SJCRH30 (cell line): ENCODE results near the gene KIF24. TPM values are rescaled to one million over a fixed set of nuclear protein-coding genes. Genes with fewer than 3 reads are reported as not detected.
"Not testable (repeated sequence)": the region's sequence is repeated elsewhere in the genome, so short reads cannot be mapped to it uniquely, and the experiment has no call there.

Source experiments
- DNase-seq, 2 experiments: peaks; one replicate each; pipeline ENCODE4 v3.0.0-alpha.2; 2015 to 2020
- H3K27ac ChIP-seq: fragments of 250-450 bp; sonication (Bioruptor Pico); 2 replicates; pipeline ENCODE4 v1.5.1; 2020; ENCODE audit warnings: mild to moderate bottlenecking, moderate library complexity
- H3K27me3 ChIP-seq: fragments of 250-450 bp; sonication (Bioruptor Pico); 2 replicates; pipeline ENCODE4 v1.5.1; 2020; ENCODE audit warnings: mild to moderate bottlenecking, moderate library complexity
- H3K36me3 ChIP-seq: fragments of 250-450 bp; sonication (Bioruptor Pico); 2 replicates; pipeline ENCODE4 v1.5.1; 2020; ENCODE audit warnings: mild to moderate bottlenecking, moderate library complexity
- H3K4me1 ChIP-seq: fragments of 250-450 bp; sonication (Bioruptor Pico); 2 replicates; pipeline ENCODE4 v1.5.1; 2020; ENCODE audit warnings: mild to moderate bottlenecking, moderate library complexity
- H3K4me3 ChIP-seq: fragments of 250-450 bp; sonication (Bioruptor Pico); 2 replicates; pipeline ENCODE4 v1.5.1; 2020; ENCODE audit warnings: mild to moderate bottlenecking, moderate library complexity
- H3K9me3 ChIP-seq: fragments of 250-450 bp; sonication (Bioruptor Pico); replicated peaks from 2 replicates; pipeline ENCODE4 v1.5.1; 2020; ENCODE audit warnings: mild to moderate bottlenecking, moderate library complexity
- total RNA-seq: library from RNA; depleted of rRNA; stranded (reverse); fragments of >200 nt; shearing (Covaris generic); gene quantifications from 2 replicates; pipeline ENCODE4 v1.2.3, GENCODE V29; 2014

The KIF24 gene
- total RNA-seq, 1 experiment from 2014 or later: 6.8 TPM

DNA sequence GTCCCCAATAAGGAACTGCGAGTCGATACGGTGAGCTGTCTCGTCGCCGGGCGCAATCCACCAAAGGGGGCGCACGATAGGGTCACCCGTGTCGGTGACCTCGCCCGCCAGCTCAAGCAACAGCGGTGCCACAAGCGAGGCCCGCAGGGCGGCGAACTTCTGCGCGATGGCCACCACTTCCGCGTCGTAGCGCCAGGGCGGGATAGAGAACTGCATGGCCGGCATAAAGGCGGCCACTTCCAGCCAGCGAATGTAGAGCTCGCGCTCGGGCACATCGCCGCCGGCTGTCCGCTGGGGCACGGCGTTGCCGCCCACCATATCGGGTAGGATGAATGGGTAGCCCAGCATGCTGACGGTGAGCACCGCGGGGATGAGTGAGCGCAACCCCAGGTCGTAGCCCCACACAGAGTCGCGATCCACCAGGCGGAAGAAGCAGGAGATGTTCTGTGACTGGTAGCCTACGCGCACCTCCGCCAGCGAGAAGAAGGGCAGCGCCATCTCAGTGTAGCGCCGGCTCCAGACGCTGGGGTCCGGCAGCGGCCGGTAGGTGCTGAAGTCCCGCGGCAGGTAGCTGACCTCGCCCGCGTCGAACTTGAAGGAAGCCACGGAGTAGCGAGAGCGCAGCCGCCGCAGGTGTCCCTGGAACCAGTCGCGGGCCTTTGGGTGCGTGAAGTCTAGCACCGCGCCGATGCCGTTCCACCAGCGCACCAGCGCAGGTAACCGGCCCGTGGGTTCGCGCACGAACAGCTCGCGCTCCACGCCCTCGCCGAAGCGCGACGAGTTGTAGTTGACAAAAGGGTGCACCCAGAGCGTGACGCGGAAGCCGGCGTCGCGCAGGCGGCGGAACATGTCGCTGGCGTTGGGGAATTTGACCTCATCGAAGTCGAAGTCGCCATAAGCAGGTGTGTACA, 42.2 kb upstream of the KIF24 start:
- no peak for DNase-seq
- H3K27me3 ChIP-seq: no peaks in the 10 kb centered on the region
- no peak overlapping the region for H3K4me3 ChIP-seq

DNA sequence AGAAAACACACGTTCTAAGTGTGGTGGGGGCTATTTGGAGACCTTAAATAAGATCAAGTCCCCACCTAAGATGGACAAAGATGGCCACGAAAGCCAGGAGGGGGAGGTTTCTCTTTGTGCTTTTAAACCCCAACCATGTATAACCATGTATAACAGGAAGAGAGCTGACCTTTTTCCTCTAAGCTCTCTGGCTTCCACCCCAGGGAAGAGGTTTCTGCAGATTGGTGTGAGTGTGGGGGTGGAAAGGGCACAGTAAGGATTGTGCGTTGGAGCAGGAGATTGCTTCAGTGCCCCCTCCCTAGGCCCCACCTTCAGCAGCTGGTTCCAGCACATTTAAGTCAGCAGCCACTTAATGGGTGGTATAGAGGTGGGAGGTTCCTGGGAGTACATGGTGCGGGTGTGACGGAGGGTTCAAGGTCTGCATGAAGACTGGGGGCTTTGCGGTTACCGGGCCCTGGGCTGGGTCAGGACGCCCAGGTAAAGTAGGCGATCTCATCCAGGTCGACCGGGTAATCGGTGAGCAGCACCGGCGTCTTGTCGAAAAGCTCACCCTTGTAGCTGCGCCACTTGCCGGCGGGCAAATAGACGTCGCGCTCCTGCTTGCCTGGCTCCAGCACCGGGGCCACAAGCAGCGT, 41.4 kb upstream of the KIF24 start:
- Histone ChIP-seq H3K27me3 (no peaks in the 10 kb centered on the region), H3K4me1 (peaks cover 7% of the 10 kb centered on the region), H3K4me3 (no peak overlapping the region), H3K9me3 (no peaks in the 10 kb centered on the region; the same call in 1 of the 2 replicates), H3K36me3 (no peaks in the 10 kb centered on the region), H3K27ac (no peak overlapping the region)
- DNase-seq: no peak

More for the DNA sequence above, 42.2 kb upstream of the KIF24 start:
- Histone ChIP-seq H3K27ac (no peak overlapping the region), H3K4me1 (peaks cover 11% of the 10 kb centered on the region), H3K9me3 (no peaks in the 10 kb centered on the region; the same call in 1 of the 2 replicates), H3K36me3 (no peaks in the 10 kb centered on the region)

DNA sequence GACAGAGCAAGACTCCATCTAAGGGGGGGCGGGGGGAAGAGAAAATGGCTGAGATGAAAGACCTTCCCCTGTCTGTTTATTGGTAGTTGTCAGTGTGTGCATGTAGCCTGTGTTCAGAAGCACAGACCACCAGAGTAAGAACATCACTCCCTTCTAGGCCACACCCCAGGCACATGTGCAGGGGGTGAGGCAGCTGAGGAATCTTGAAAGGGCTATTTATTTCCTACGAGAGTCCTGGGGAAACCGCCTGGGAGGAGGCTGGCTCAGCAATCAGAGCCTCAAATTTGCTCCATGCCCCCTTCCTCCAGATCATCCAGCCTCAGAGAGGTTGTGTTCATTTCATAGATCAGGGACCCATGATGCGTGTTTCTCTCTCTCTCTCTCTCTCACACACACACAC, 40.6 kb upstream of the KIF24 start:
- no peak overlapping the region for H3K27ac ChIP-seq
- no peak overlapping the region for H3K4me3 ChIP-seq
- no peak for DNase-seq

DNA sequence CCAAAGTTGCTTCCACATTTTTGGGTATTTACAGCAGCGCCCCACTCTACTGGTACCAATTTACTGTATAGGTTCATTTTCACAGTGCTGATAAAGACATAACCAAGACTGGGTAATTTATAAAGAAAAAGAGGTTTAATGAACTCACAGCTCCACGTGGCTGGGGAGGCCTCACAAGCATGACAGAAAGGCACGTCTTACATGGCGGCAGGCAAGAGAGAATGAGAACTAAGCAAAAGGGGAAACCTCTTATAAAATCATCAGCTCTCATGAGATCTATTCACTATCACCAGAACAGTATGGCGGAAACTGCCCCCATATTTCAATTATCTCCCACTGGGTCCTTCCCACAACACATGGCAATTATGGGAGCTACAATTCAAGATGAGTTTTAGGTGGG, 39.7 kb upstream of the KIF24 start:
- not testable (repeated sequence) for H3K4me3 ChIP-seq, H3K36me3 ChIP-seq, H3K27ac ChIP-seq, H3K4me1 ChIP-seq, H3K27me3 ChIP-seq, H3K9me3 ChIP-seq, DNase-seq

More for the DNA sequence above, 40.6 kb upstream of the KIF24 start:
- no peaks in the 10 kb centered on the region for H3K36me3 ChIP-seq
- no peaks in the 10 kb centered on the region; the same call in 1 of the 2 replicates for H3K9me3 ChIP-seq
- H3K27me3 ChIP-seq: no peaks in the 10 kb centered on the region
- H3K4me1 ChIP-seq: no peaks in the 10 kb centered on the region

DNA sequence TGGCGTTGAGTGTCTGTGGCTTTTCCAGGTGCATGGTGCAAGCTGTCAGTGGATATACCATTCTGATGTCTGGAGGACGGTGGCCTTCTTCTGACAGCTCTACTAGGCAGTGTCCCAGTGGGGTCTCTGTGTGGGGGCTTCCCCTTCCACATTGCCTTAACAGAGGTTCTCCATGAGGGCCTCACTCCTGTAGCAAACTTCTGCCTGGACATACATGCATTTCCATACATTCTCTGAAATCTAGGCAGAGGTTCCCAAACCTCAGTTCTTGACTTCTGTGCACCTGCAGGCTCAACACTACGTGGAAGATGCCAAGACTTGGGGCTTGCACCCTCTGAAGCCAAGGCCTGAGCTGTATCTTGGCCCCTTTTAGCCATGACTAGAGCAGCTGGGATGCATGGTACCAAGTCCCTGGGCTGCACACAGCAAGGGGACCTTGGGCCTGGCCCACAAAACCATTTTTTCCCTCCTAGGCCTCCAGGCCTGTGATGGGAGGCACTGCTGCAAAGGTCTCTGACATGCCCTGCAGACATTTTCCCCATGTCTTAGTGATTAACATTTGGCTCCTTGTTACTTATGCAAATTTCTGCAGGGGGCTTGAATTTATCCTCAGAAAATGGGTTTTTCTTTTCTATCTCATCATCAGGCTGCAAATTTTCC, 38.8 kb upstream of the KIF24 start:
- H3K9me3 ChIP-seq, H3K27me3 ChIP-seq, H3K36me3 ChIP-seq, H3K4me1 ChIP-seq, H3K27ac ChIP-seq, DNase-seq, H3K4me3 ChIP-seq: not testable (repeated sequence)

DNA sequence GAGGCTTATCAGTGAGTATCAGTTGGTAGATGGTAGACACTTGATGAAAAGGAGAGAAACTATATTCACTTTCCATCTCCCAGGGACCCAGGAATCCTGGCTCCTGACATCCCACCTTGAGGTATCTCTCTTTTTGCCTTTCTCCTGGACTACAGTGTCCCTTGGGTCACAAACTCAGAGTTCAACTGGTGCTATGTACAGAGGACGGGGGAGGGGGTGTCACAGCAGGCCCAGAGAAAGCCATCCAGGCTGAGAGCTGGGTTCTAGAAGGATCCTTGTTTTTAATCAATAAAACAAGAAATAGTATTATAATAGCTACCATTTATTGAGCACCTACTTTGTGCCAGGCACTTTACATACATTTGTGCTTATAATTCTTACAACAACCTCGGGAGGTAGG, 37.3 kb upstream of the KIF24 start:
- Histone ChIP-seq H3K9me3 (no peaks in the 10 kb centered on the region; the same call in 1 of the 2 replicates), H3K27me3 (no peaks in the 10 kb centered on the region), H3K27ac (no peak overlapping the region), H3K4me3 (no peak overlapping the region), H3K36me3 (no peaks in the 10 kb centered on the region), H3K4me1 (0 out of 2 replicates have a peak, but pooled peaks cover 3% of the 10 kb centered on the region)
- no peak for DNase-seq

DNA sequence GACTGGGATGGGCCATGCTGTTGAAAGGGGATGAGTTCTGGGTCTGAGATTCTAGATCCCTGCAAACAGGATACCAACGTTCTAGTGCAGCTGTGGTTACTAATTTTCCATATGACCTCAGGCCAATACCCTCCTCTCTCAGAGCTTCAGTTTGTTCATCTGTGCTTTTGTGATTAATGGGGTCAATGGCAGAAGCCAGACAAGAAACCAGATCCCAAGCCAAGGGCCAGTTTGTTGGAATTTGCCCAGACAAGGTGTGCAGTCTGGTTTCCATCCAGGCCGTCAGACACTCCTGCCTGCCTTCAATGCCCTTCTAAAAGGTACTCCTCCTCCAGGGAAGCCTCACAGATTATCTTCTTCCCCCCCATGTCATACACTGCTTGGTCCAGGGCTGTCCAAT, 36.2 kb upstream of the KIF24 start:
- Histone ChIP-seq H3K4me1 (0 out of 2 replicates have a peak, but pooled peaks cover 3% of the 10 kb centered on the region), H3K4me3 (no peak overlapping the region), H3K9me3 (no peaks in the 10 kb centered on the region; the same call in 1 of the 2 replicates), H3K27ac (no peak overlapping the region), H3K27me3 (no peaks in the 10 kb centered on the region), H3K36me3 (no peaks in the 10 kb centered on the region)
- DNase-seq: no peak

DNA sequence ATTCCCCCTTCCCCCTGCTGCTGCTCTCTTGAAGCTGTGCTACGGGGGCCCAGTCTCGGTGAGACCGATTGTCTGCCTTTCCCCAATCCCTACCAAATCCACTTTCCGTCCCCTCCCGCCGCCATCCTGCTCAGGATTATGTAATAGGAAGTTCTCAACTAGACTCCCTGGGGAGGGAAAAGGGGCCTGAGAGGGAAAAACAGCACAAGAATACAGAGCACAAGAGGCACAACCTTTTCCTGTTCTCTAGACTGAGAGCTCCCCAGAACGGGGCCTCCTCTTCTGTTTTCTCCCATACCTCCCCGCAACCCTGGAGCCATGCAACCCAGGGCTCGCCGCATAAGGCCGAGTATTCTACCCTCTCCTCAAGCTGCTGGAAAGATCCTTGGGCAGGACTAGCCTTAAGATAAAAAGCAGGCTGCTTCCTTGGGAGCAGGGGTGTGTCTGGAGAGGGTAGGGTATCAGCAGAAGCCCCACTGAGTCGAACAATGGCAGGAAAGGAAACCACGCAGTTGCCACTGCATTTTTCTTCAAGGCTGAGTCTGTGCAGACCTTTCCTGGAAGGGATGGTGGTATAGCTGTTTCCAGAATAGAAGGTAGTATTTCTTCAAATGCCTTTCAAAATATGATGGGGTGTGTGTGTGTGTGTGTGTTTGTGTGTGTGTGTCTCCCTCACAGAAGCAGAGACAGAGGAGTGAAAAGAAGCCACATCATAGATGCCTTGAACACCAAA, 34.7 kb upstream of the KIF24 start:
- H3K27me3 ChIP-seq: no peaks in the 10 kb centered on the region
- peak overlapping the region; percentile 23 for H3K4me3 ChIP-seq
- no peaks in the 10 kb centered on the region for H3K36me3 ChIP-seq
- 0 out of 2 replicates have a peak, but pooled peaks cover 3% of the 10 kb centered on the region for H3K4me1 ChIP-seq
- DNase-seq: peak in 1 of 2 experiments; percentile 31
- H3K27ac ChIP-seq: no peak overlapping the region
- H3K9me3 ChIP-seq: no peaks in the 10 kb centered on the region; the same call in 1 of the 2 replicates

DNA sequence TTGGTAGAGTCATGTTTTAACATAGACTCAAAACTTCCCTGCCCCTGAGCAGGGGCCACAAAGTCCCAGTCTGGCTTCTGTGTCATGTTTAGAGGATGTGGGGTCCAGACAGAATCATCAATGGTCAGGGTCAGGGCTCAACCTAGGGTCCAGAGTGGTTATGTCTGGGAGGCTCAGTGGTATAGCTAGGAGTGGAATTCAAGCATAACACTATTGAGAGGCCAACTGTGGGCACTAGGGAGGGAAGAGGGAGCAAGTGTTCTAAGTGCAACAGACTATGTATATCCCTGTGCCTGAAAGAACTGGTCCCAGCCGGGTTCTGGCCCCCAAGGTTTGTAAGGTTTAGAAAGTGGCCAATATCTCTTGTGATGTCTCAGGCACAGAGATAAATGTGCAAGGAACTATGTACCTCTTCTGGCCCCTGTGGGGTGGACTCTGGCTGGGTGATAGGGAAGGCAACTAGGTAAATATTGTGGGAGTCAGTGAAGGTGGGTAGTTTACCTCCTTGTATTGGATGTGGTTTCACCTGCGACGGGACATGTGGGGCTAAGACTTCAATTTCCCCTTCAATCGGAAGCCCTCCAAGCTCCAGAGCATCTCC, 33.6 kb upstream of the KIF24 start:
- no peaks in the 10 kb centered on the region for H3K27me3 ChIP-seq
- H3K4me3 ChIP-seq: no peak overlapping the region
- no peaks in the 10 kb centered on the region; the same call in 1 of the 2 replicates for H3K9me3 ChIP-seq
- DNase-seq: no peak
- 0 out of 2 replicates have a peak, but pooled peaks cover 3% of the 10 kb centered on the region for H3K4me1 ChIP-seq
- no peak overlapping the region for H3K27ac ChIP-seq
- no peaks in the 10 kb centered on the region for H3K36me3 ChIP-seq

DNA sequence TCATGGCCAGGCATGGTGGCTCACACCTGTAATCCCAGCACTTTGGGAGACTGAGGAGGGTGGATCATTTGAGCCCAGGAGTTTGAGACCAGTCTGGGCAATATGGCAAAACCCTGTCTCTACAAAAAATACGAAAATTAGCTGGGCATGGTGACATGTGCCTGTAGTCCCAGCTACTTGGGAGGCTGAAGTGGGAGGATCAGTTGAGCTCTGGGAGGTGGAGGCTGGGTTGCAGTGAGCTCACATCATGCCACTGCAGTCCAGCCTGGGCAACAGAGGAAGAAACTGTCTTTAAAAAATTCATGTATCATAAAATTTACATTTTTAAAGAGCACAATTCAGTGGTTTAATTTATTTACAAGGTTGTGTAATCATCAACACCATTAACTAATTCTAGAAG, 23.9 kb upstream of the KIF24 start:
- H3K27me3 ChIP-seq, H3K4me1 ChIP-seq, H3K36me3 ChIP-seq, DNase-seq, H3K27ac ChIP-seq, H3K9me3 ChIP-seq, H3K4me3 ChIP-seq: not testable (repeated sequence)

DNA sequence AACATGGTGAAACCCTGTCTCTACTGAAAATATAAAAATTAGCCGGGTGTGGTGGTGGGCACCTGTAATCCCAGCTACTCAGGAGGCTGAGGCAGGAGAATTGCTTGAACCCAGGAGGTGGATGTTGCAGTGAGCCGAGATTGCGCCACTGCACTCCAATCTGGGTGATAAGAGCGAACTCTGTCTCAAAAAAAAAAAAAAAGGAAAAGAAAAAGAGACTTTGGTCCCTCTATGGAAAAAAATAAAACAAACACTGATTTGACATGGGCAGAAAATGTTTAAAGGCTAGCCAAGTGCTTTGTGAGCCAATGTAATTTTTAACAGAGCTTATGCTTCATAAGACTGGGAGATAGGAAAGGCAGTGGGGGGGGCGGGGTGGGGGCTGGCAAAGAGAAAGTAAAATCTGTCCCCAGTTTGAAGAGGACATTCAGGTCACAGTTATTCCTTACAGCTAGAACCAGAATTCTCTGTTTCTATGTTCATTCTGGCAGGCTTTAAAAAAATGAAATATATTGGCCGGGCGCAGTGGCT, 23.1 kb upstream of the KIF24 start:
- H3K36me3 ChIP-seq, H3K4me3 ChIP-seq, H3K27me3 ChIP-seq, H3K27ac ChIP-seq, DNase-seq, H3K4me1 ChIP-seq, H3K9me3 ChIP-seq: not testable (repeated sequence)

DNA sequence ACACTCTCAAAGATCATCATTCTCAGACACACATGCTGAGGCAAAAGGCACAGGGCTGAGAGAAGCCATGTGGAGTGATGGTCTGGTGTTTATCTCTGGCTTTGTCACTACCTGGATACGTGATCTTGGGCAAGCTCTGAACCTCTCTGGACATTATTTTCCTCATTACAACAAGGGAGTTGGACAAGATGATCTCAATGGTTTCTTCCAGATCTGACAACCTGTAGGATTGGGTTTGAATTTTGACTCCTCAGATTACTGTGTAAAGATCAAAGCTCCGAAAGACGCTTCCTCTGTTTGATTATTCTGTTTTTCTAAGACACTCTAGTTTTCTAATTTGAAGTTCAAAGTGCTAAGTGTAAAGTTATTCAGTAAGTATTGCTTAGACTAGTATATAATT, 20.3 kb upstream of the KIF24 start:
- Histone ChIP-seq H3K27me3 (no peaks in the 10 kb centered on the region), H3K36me3 (no peaks in the 10 kb centered on the region), H3K4me1 (no peaks in the 10 kb centered on the region), H3K4me3 (no peak overlapping the region), H3K27ac (no peak overlapping the region), H3K9me3 (no peaks in the 10 kb centered on the region)
- no peak for DNase-seq

DNA sequence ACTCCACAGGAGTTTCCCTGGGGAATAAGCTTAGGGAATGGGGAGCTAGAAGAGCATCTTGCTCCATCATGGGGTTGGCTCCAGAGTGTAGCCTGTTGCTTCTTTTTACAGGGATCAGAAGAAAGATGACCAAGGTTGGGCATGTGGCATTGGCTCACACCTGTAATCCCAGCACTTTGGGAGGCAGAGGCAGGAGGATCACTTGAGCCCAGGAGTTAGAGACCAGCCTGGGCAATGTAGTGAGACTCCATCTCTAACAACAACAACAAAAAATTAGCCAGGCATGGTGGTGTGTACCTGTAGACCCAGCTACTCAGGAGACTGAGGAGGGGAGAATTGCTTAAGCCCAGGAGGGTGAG, 18.7 kb upstream of the KIF24 start:
- no peaks in the 10 kb centered on the region for H3K4me1 ChIP-seq

More for the DNA sequence above, 18.7 kb upstream of the KIF24 start:
- DNase-seq: no peak
- Histone ChIP-seq H3K36me3 (no peaks in the 10 kb centered on the region), H3K27me3 (no peaks in the 10 kb centered on the region), H3K27ac (no peak overlapping the region), H3K4me3 (no peak overlapping the region), H3K9me3 (no peaks in the 10 kb centered on the region)
